ENCODE data around the gene IST1.

The IST1 gene

GRCh38 chr16:71920658-71921057 lies 25.3 kb downstream of the IST1 start:
- DNase-seq, result no peak

- DNase-seq, result no peak
These were observed 28.8 kb downstream of the IST1 start for GRCh38 chr16:71923941-71924690.

- DNase-seq, result no peak
These were observed 29.4 kb downstream of the IST1 start for GRCh38 chr16:71924710-71925109.

- DNase-seq, result no peak
These were observed 32.1 kb downstream of the IST1 start for GRCh38 chr16:71927383-71927782.

- DNase-seq, result no peak
These were observed 32.5 kb downstream of the IST1 start for GRCh38 chr16:71927787-71928186.

- no peak for DNase-seq
These were observed 33.7 kb downstream of the IST1 start for GRCh38 chr16:71929048-71929447.

- no peak for DNase-seq
These were observed 34.8 kb downstream of the IST1 start for GRCh38 chr16:71930013-71930563.

GRCh38 chr16:71931001-71931400 lies 35.7 kb downstream of the IST1 start:
- no peak for DNase-seq

GRCh38 chr16:71931599-71931998 lies 36.3 kb downstream of the IST1 start:
- no peak for DNase-seq

- no peak for DNase-seq
These were observed 37.7 kb downstream of the IST1 start for GRCh38 chr16:71933017-71933416.

- no peak for DNase-seq
These were observed 38.8 kb downstream of the IST1 start for GRCh38 chr16:71933913-71934695.

GRCh38 chr16:71937868-71938510 lies 42.7 kb downstream of the IST1 start:
- no peak for DNase-seq

- DNase-seq, result no peak
These were observed 48.6 kb downstream of the IST1 start for GRCh38 chr16:71943887-71944286.

- DNase-seq, result no peak
These were observed 50.3 kb downstream of the IST1 start for GRCh38 chr16:71945616-71946015.

GRCh38 chr16:71952825-71953224 lies 57.5 kb downstream of the IST1 start:
- DNase-seq, result no peak

- no peak for DNase-seq
These were observed 58.8 kb downstream of the IST1 start for GRCh38 chr16:71954180-71954579.

- no peak for DNase-seq
These were observed 59.4 kb downstream of the IST1 start for GRCh38 chr16:71954699-71955195.

GRCh38 chr16:71956486-71956885 lies 61.2 kb downstream of the IST1 start:
- DNase-seq, result no peak

- DNase-seq, result no peak
These were observed 66.0 kb downstream of the IST1 start for GRCh38 chr16:71961066-71962039.

GRCh38 chr16:71963125-71963875 lies 68.0 kb downstream of the IST1 start:
- no peak for DNase-seq

- DNase-seq, result no peak
These were observed 69.9 kb downstream of the IST1 start for GRCh38 chr16:71965223-71965622.

All from NCI-H2029 treated with DMSO at 0.1 percent for 48 hours (cell line).